ENCODE results near the gene FUCA2. TPM values are rescaled to one million over a fixed set of nuclear protein-coding genes. Genes with fewer than 3 reads are reported as not detected.

The FUCA2 gene
- total RNA-seq, 2 experiments from 2014 or later, result 1.1 to 1.5 TPM

- H3K36me3 ChIP-seq (ENCODE audit: insufficient read depth, low read length), result no peaks in the 10 kb centered on the region
- H3K4me3 Mint-ChIP-seq, result peak within 1 kb of the TSS; percentile 99
- peaks cover 15% of the 10 kb centered on the region for H3K4me1 ChIP-seq (ENCODE audit: insufficient read depth, low read length)
- H3K27me3 Mint-ChIP-seq, result no peaks in the 10 kb centered on the region
- no peaks in the 10 kb centered on the region for H3K9me3 Mint-ChIP-seq
- peak within 1 kb of the TSS; percentile 72 to 78 for H3K27ac ChIP-seq (ENCODE audit: low read depth in 1 of 2, low read length in 2 of 2)
- POLR2A ChIA-PET, result interaction anchor here (0.6 to 2.4 kb wide), 21 partner anchors 9 to 1303 kb away, joined by 3 to 18 read pairs (median 4); partner anchors contain the start of genes FUCA2, LTV1, NMBR and SF3B5
- H3K27ac Mint-ChIP-seq, result peak within 1 kb of the TSS; percentile 94
- peak; percentile 90 for ATAC-seq (ENCODE audit: poor library complexity)
- intact Hi-C loops (cut with DNase I, micrococcal nuclease), result loop anchor here (1.0 to 10.0 kb wide), 5 partner anchors 87 to 1304 kb away; partner anchors contain the start of genes LTV1 (in 2 of the 2), NMBR (in 2 of the 2) and VTA1 (in 2 of the 2)
- H3K36me3 Mint-ChIP-seq (ENCODE audit: low read depth), result peaks cover 32% of the 10 kb centered on the region
- H3K4me1 Mint-ChIP-seq (ENCODE audit: low read depth), result peaks cover 60% of the 10 kb centered on the region
- no peaks in the 10 kb centered on the region for H3K27me3 ChIP-seq (ENCODE audit: control insufficient read depth in 1 of 2, insufficient read depth in 2 of 2, low read length in 2 of 2)
- H3K4me3 ChIP-seq (ENCODE audit: low read length), result peak within 1 kb of the TSS; percentile 72
- TF ChIP-seq, protein P1, sequence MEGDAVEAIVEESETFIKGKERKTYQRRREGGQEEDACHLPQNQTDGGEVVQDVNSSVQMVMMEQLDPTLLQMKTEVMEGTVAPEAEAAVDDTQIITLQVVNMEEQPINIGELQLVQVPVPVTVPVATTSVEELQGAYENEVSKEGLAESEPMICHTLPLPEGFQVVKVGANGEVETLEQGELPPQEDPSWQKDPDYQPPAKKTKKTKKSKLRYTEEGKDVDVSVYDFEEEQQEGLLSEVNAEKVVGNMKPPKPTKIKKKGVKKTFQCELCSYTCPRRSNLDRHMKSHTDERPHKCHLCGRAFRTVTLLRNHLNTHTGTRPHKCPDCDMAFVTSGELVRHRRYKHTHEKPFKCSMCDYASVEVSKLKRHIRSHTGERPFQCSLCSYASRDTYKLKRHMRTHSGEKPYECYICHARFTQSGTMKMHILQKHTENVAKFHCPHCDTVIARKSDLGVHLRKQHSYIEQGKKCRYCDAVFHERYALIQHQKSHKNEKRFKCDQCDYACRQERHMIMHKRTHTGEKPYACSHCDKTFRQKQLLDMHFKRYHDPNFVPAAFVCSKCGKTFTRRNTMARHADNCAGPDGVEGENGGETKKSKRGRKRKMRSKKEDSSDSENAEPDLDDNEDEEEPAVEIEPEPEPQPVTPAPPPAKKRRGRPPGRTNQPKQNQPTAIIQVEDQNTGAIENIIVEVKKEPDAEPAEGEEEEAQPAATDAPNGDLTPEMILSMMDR (IDR thresholded peaks at IDR 0.05), result no peak
- peak; percentile 85 to 97 (median 90) for DNase-seq
- H3K9me3 ChIP-seq (ENCODE audit: control insufficient read depth in 1 of 2, insufficient read depth in 1 of 2, low read length in 2 of 2), result no peaks in the 10 kb centered on the region
- CTCF ChIA-PET, result interaction anchor here (0.7 to 1.5 kb wide), 3 partner anchors 24 to 1304 kb away, joined by 4 read pairs; partner anchors contain the start of genes LTV1, NMBR and VTA1
These were observed 60.8 kb downstream of the FUCA2 start, which contains the start of the genes ADAT2 and PEX3 for GRCh38 chr6:143450453-143451371. Gene ADAT2 (minus strand): TSS chr6:143450695. CDS start chr6:143450658, 37 bp downstream. Gene PEX3 (plus strand): TSS chr6:143450805. CDS start chr6:143451043, 238 bp downstream.

GRCh38 chr6:143449714-143450452, 61.6 kb downstream of the FUCA2 start:
- Histone ChIP-seq H3K27me3 (ENCODE audit: control insufficient read depth in 1 of 2, insufficient read depth in 2 of 2, low read length in 2 of 2) (no peaks in the 10 kb centered on the region), H3K4me3 (ENCODE audit: low read length) (peak overlapping the region; percentile 72), H3K9me3 (ENCODE audit: control insufficient read depth in 1 of 2, insufficient read depth in 1 of 2, low read length in 2 of 2) (no peaks in the 10 kb centered on the region), H3K27ac (ENCODE audit: low read depth in 1 of 2, low read length in 2 of 2) (peak overlapping the region; percentile 44 to 78), H3K36me3 (ENCODE audit: insufficient read depth, low read length) (no peaks in the 10 kb centered on the region), H3K4me1 (ENCODE audit: insufficient read depth, low read length) (peaks cover 15% of the 10 kb centered on the region)
- TF ChIP-seq, protein P1 (IDR thresholded peaks at IDR 0.05), result no peak
- ChIA-PET POLR2A (interaction anchor here (0.6 to 2.4 kb wide), 21 partner anchors 8 to 1302 kb away, joined by 3 to 18 read pairs (median 4); partner anchors contain the start of genes FUCA2, LTV1, NMBR and SF3B5), CTCF (interaction anchor here (0.8 to 1.5 kb wide), 2 partner anchors 23 to 394 kb away, joined by 4 read pairs; partner anchors contain the start of gene LTV1)
- Mint-ChIP-seq H3K9me3 (no peaks in the 10 kb centered on the region), H3K4me3 (peak overlapping the region; percentile 99), H3K27ac (peak overlapping the region; percentile 94), H3K36me3 (ENCODE audit: low read depth) (peaks cover 31% of the 10 kb centered on the region), H3K4me1 (ENCODE audit: low read depth) (peaks cover 55% of the 10 kb centered on the region), H3K27me3 (no peaks in the 10 kb centered on the region)
- DNase-seq, result peak in 12 of 14 experiments; percentile 10 to 70 (median 44)
- ATAC-seq (ENCODE audit: poor library complexity), result peak; percentile 13
- intact Hi-C loops (cut with DNase I, micrococcal nuclease), result loop anchor here (1.0 to 10.0 kb wide), 6 partner anchors 87 to 1303 kb away; partner anchors contain the start of genes LTV1 (in 2 of the 2), NMBR (in 2 of the 2) and VTA1 (in 2 of the 2)

Measured in CD4-positive, alpha-beta T cell (primary cell).